Right hindlimb (tissue), 1 donor: ENCODE measurements around the gene CELF3.
"Not testable (repeated sequence)": the region's sequence is repeated elsewhere in the genome, so short reads cannot be mapped to it uniquely, and the experiment has no call there.

ENCODE experiments used
- DNase-seq: peaks from one replicate; pipeline ENCODE4 v3.0.0-alpha.2; 2018

Gene CELF3

GRCh38 chr1:151716771-151717631 is at the start of gene CELF3:
TSS of gene CELF3 (minus strand) at chr1:151716803. CDS start at chr1:151716020, 783 bp downstream.
- DNase-seq, result no peak

- DNase-seq, result no peak
Observed at GRCh38 chr1:151763990-151764389, 47.4 kb upstream of the CELF3 start.

- peak; percentile 92 for DNase-seq
Observed at GRCh38 chr1:151762941-151763921, 46.6 kb upstream of the CELF3 start, which contains the start of gene MRPL9. TSS of gene MRPL9 (minus strand) at chr1:151763496. CDS start at chr1:151763479, 17 bp downstream.

- no peak for DNase-seq
Observed at GRCh38 chr1:151760597-151761385, 44.2 kb upstream of the CELF3 start.

- DNase-seq, result no peak
Observed at GRCh38 chr1:151759241-151759640, 42.6 kb upstream of the CELF3 start.

DNA sequence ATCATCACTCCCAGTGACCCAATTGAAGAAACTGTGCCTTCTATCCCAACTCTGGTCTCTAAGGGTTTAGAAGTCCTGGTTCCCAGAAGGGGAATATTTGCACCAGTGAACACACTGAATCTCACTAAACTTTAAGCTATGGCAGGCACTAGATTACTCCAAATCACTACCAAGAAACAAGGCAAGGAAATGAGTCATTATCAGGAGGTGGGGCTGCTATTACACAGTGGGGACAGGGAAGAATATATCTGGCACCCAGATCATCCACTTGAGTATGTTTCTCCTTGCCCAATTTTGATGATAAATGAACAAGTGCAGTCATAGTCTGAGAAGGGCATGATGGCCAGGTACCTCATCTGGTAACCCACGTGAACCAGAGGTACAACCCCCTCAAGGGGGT is 39.7 kb upstream of the CELF3 start:
- DNase-seq, result no peak

GRCh38 chr1:151741516-151741915 is 24.9 kb upstream of the CELF3 start:
- DNase-seq, result no peak

GRCh38 chr1:151739590-151740355 is 23.2 kb upstream of the CELF3 start:
- no peak for DNase-seq

- DNase-seq, result no peak
Observed at GRCh38 chr1:151737479-151737878, 20.9 kb upstream of the CELF3 start.

GRCh38 chr1:151737026-151737425 is 20.4 kb upstream of the CELF3 start:
- no peak for DNase-seq

DNA sequence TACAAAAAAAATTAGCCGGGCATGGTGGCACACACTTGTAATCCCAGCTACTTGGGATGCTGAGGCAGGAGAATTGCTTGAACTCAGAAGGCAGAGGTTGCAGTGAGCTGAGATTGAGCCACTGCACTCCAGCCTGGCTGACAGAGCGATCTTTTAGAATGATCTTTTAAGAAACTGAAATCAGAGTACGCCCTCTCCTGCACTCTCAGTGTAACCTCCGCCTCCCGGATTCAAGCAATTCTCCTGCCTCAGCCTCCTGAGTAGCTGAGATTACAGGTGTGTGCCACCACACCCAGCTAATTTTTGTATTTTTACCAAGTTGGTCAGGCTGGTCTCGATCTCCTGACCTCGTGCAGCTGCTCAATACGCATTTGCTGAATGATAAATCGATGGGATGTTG is 17.4 kb upstream of the CELF3 start:
- not testable (repeated sequence) for DNase-seq

DNA sequence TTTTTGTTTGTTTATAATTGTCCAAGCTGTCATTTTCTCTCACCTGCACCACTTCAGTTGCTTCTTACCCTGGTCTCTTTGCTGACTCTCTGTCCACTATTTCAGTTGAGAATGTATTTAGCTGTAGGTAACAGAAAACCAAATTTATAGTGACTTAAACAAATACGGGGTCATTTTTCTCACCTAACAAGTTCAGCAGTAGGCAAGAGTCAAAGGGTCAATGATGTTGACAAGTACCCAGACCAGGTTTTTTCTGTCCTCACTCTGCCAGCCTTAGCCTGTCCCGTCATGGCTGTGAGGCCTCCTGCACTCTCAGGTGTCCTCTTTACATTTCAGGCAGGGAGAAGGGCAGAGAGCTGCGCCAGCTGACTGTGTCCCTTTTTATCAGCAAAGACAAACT is 16.5 kb upstream of the CELF3 start:
- no peak for DNase-seq

GRCh38 chr1:151729966-151730291 is 13.3 kb upstream of the CELF3 start:
- DNase-seq, result no peak

- DNase-seq, result no peak
Observed at GRCh38 chr1:151729157-151729965, 12.8 kb upstream of the CELF3 start.

GRCh38 chr1:151728151-151729054 is 11.8 kb upstream of the CELF3 start:
- peak; percentile 42 for DNase-seq

DNA sequence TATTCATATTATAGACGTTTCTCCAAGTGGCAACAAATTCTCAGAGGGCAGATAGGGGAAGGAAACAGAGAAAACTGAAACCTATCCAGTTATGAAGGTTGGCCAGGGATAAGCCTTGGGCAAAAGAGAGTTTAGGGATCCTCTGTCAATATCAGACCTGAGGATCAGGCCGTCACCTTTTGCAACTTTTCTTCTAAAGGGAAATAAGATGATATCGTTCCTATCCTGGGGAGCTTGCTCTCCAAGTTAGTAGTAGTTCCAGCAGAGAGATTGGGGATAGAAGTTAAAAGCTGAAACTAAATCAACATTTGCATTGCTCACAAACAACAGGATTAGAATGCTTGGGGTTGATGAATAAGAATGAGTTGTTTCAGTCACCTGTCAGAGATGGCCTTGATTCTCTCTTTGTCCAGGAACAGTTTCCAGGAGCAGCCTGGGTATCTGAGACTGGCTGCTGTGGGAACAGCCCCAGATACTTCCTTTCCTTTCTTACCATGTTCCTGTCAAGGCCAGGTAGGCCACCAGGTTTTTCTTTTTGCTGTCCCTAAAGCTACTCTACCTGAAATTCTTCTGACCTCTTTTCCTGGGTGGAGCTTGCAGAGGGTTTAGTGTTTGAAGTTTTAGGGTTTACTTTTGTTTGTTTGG is 7.2 kb upstream of the CELF3 start:
- no peak for DNase-seq

GRCh38 chr1:151721788-151722510 is 5.3 kb upstream of the CELF3 start:
- DNase-seq, result no peak

DNA sequence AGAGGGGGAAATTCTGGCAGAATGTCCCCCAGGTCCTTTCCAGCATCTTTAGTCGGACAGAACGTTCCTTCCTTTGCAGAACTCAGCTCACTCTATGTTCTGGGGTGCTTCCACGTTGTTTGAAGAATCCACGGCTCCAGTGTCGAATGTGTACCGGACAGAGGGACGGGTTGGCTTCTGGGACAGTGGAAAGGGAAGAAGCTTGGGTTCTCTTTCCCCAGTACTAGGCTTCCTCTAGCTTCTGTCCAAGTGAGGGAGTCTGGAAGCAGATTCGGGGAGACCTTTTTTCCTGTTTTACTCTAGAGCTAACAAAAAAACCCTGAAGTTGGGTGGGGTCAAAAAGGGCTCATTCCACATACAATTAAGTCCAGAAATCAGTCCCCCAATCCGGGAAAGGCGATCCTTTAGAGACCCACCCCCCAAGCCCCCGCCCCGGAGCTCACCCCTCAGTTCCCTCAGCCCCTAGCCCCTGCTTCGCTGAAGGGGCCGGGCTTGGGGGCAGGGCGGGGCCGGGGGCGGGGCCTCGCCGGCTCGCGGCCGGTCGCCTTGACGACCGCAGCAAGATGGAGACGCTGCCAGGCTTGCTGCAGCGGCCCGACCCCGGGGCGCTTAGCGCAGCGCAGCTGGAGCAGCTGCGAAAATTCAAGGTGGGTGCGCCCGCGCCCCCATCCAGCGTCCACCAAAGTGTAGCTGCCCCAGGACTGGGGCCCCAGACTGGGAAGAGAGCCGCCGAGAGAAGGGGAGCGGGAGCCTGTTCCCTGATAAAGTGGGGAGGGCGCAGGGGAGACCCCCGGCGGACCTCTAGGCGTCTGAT is 4.6 kb upstream of the CELF3 start, which contains the start of gene RIIAD1:
TSS of gene RIIAD1 (plus strand) at position 549 of the 814 bp plus-strand sequence. CDS start at position 564, 15 bp downstream.
- peak; percentile 62 for DNase-seq
